GM18507 (cell line): ENCODE data around the gene FGD1.

Experiments used
- DNase-seq: peaks from one replicate; pipeline ENCODE4 v3.0.0; 2011; ENCODE audit warnings: low read depth; ENCODE audit not compliant: insufficient read length; ENCODE audit errors: extremely low spot score
- FAIRE-seq: peaks from 2 replicates; lab custom pipeline; 2011; peaks lifted over from hg19 to GRCh38; lab: Jason Lieb, UNC

FGD1 gene

DNA sequence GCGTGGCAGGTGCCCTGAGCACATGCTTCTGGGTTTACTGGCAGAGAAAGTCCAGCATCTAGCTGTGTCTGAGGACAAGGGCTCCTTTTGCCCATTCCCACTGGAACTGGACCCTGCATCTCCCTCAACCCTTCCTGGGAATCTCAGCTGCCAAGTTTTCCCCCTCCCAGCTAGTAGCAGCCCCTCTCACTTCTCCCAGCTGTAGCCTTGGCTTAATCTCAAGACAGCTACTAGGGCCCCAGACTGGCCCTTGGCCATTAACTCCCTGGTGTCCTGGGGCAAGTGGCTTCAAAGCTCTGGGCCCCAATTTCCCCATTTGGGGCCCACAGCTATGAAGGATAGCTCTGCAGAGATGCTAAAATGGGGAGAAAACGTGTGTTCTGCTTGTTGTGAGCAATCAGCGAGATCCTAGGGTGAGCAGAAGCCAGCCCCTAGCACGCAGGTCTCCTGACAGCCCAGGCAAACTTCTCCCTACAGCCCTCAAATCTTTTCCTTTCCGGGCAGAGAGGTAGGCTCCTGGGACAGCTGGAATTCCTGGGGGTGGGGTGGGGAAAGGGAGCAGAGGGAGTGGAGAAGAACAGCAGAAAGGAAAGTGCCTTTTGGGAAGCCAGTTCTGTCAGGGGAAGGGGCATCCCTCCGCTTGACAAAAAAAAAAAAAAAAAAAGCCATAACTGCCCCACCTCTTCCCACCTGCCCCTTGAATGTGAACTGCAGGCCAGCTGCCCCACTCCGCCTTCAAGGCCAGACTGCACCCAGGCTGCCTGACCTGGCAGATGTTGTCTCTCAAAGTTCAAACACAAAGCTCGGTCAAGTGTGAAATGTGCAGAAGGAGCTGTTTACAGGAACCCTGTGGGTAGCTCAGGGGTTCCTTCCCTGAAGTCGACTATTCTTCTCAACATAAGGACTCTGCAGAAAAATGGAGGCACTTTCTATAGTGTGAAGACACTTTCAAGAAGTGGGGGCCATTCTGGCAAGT lies 16.6 kb downstream of the FGD1 start:
- FAIRE-seq, result peak; percentile 57
- no peak for DNase-seq

DNA sequence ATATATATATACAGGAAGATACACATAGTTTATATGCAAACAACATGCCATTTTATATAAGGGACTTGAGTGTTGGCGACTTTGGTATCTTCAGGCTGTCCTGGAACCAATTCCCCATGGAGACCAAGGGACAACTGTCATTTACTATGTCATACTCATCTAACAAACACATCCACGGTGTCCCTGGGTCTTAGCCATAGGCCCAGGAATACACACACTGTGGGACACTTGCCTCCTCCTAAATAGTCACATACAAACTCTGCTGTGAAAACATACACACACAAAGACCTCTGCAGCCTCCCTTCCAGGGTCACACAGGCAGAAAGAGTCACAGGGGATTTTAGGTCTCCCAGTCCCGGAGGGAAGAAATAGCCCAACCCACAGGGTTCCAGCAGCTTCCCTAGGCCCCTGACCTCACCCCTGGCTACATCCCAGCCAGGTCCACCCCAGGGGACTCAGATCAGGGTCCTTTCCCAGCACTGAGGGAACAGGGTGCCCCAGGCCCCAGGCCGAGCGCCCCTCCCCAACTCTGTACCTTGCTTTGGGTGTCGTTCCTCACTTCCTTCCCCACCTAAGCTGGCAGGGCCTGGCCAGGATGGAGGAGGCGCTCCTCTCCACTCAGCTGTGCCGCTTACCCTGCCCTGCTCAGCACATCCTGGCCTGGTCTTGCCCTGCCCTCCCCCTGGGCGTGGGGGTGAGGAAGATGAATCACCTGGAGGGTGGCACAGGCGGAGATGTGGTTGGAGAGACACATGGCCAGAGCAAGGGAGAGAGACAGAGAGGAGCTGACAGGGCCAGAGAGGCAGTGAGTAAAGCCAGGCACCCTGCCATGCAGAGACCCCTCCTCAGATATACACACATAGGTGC lies 21.8 kb downstream of the FGD1 start:
- DNase-seq, result no peak
- no peak for FAIRE-seq

DNA sequence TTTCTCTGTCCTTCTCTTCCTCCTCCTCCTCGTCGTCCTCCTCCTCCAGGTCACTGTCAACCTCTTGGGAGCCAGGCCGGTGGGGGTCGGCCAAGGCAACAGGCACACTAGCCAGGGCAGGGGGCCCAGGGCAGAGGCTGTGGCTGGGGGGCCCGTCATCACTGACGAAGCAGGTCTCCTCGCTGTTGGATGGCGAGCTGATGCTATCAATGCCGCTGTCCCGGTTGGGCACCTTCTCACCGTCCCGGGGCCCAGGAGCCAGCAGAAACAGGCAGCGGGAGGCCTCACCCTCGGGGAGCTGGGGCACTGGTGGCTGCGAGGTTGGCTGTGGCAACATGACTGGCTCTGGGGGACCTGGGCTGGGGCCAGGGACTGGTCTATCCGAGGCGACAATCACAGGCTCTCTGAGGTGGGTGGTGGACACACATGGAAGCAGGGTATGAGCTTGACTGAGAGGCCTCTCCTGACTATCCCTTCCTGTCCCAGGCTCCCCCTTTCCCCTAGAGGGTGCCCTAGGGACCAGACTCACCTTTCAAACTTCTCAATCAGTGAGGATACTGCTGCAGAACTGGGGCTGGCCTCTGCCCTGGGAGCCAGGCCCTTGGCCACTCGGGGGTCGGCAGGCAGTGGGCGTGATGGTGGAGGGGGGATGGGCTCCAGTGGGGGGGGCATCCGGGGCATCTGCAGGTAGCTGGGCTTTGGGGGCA lies 25.8 kb downstream of the FGD1 start:
- FAIRE-seq, result no peak
- DNase-seq, result no peak

DNA sequence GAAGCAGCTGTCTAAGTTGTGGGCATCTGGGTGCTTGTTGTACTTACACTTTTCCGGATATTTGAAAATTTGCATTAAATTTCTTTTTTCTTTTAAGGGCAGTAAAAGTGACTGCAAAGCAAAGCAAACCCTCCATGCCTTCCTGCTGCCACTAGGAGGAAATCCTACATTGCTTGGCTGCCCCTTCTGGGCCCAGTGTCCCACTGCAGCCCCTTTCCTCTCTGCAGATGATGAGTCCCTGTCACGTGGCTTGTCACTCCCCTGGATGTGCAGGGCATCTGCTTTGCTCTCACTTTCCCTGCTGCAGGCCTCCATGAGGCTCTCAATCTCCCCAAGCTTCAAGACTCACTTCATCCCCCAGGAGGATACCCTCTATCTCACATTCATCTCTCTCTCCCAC lies 43.1 kb downstream of the FGD1 start:
- no peak for FAIRE-seq
- no peak for DNase-seq

DNA sequence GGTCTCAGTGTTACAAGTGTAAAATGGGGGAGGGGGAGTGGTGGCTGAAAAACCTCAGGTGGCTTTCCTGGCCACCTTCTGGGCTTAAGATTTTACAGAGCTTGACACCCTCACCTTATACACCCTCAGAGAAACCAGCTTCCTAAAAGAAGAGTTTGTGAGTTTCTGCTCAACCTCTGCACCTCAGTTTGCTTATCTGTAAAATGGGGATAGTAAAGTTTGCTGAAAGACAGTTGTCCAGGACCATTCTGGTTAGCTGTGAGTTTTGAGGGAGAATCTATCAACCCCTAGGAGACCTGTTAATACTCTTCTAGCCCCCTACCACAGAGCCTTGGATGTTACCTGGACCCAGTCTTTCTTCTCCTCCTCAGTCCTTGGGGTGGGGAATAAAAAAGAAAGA lies 46.1 kb downstream of the FGD1 start:
- FAIRE-seq (no peak), DNase-seq (no peak)

DNA sequence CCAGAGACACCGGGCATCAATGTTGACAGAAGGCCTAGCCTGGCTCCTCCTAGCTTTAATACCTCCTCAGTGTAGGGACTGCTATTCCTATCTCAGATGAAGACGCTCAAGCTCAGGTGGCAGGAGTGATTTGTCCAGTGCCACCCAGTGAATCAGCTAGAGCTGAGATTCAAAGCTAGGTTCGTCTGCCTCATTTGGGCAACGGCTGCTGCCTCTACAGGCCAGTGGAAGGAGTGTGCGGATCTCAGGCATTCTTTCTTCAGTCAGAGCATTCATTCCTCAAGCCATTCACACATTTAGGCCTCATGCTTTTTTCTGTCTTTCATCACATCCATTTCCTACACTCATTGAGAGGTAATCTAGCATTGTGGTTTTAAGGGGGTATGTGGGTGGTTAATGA lies 48.6 kb downstream of the FGD1 start:
- no peak for FAIRE-seq
- no peak for DNase-seq

DNA sequence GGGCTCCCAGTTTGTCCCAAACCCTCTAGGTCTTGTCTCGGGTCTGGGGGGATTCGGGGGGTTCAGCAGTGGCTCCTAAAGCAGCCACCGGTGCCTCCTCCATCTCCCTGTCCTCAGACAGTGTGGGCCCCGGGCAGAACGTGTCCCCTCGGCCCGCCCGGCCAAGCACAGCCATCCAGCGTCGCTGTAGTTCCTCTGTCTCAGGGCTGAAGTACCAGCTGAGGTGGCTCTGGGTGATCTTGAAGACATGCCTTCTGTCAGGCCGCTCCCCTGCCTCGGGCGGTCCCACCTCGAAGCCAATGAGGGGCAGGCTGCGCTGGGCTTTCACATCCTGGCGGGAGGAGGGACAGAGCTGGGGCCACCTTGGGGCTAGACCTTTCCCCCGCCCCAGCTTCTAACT lies 50.0 kb downstream of the FGD1 start:
- FAIRE-seq (no peak), DNase-seq (no peak)

DNA sequence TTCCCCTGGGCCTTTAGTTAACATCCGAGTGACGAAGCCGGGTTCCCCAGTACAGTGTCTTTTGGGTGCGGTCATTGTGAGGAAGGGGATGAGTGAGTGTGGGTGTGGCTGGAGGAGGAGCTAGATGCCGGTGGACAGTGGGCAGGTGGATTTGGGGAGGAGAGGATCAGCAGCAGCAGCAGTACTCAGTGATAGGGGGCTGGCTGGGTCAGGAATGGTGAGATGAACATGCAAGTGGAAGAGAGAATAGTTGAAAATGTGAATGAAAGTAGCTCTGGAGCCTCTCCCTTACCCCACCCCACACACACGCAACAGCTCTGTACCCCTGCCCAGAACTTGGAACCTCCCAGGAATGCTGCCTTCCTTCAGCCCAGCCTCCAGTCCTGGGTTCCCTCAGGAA lies 51.3 kb downstream of the FGD1 start:
- DNase-seq, result no peak
- no peak for FAIRE-seq

DNA sequence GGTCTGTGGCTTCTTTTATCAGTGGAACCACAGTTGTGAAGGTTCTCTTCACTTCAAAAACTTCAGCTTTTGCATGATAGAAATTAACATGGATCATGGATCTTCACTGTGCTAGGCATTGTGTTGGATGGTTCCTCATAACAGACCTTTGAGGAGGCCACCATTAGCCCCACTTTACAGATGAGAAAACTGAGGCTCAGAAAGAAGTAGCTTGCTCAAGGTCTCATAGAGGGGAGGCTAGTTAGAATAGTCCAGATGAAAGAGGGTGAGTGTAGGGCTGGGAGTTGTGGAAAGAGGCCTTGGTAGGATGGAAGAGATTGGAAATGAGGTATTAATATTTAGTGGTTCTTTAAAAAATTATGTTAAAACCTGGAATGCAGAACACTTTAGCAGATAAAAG lies 53.2 kb downstream of the FGD1 start:
- DNase-seq (no peak), FAIRE-seq (no peak)

DNA sequence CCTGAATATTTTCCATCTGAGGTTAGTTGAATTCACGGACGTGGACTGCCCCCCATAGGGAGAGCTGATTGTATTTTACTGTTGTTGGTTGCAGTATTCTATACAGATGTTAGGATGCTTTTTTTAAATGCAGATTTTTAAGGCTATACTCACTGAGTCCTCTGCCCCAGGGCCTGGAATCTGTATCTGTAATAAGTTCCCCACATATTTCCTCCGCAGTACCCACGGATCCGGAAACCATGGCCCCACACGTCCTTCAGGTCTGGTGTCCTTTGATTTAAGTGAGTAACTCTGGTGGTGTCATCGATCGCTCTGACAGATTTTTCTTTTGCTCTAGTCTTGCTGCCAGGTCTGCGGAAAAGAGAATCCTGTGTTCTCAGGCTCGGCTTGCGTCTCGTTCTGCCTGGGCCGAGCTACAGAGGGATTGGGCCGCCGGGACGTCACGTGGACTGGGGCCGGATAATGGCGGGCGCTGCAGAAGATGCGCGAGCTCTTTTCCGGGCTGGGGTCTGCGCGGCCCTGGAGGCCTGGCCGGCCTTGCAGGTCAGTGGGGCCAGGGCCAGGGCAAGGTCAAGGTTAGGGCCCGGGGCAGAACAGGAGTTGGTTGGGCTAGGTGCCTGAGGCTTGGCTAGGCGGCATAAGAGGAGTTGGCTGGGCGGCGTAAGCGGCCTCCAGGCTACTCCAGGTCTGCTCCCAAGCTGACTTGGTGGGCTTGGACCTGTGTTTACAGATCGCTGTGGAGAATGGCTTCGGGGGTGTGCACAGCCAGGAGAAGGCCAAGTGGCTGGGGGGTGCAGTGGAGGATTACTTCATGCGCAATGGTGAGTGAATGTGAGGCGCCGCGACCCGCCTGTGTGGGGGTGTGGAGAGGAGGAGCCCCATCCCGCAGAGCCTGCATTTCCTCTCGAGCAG lies 55.8 kb downstream of the FGD1 start, which contains the start of gene TSR2:
Gene TSR2 (plus strand): TSS at position 445 of the 912 bp plus-strand sequence. CDS start 18 bp downstream, at position 463.
- FAIRE-seq (peak; percentile 99), DNase-seq (peak; percentile 57)

DNA sequence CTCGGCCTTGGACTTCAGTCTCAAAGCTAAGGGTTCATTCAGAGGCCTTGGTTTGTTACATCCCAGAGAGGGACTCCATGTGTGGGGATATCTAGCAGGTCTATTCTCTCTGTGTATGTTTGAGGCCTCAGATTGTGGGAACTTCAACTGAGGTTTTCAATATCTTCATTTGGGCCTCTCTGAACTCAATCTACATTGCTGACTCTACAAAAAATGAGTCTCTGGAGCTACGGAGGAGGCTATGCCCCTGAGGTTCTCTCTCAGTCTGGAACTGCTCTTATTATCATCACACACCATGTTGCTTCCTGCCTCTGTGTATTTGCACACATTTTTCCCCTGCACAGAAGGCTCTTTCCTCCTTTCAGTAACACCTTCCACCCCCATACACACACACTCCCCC lies 60.9 kb downstream of the FGD1 start:
- no peak for DNase-seq
- no peak for FAIRE-seq

DNA sequence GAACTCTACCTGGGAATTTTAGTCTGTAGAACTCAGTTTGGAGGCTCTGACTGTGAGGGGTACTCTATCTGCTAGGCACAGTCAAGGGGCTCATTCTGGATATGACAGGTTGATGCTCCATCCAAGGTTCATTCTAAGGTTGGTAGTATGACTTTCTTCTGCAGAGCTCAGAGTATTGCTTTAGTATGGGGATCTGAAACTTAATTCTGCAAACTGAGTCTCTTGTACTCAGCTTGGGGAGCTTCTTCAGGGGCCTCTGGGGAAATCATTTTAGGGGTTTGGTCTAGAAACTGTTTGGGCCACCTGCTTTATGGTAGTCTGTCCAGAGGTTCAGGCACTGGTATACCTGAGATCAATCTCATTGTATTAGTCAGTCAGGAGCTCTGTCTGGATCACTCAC lies 65.5 kb downstream of the FGD1 start:
- FAIRE-seq (no peak), DNase-seq (no peak)

DNA sequence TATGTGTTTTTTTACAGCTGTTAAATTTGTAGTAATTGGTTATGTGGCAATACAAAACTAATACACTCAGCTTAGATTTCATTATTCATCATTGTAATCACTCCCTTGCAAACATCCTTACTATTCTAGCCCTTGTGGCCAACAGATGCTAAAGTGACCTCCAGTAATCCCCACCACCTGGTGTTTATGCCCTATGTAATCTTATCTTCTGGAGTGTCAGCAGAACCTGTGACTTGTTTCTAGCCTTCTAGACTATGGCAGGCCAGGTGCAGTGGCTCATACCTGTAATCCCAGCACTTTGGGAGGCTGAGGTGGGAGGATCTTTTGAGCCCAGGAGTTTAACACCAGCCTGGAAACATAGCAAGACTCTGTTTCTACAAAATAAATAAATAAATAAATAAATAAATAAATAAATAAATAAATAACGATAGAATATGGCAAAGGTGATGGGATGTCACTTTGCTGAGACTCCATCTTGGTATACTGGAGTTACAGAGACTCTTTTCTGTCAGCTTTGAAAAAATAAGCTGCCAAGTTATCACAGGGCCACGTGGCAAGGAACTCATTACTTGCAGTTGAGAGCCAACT lies 68.1 kb downstream of the FGD1 start:
- FAIRE-seq (no peak), DNase-seq (no peak)

DNA sequence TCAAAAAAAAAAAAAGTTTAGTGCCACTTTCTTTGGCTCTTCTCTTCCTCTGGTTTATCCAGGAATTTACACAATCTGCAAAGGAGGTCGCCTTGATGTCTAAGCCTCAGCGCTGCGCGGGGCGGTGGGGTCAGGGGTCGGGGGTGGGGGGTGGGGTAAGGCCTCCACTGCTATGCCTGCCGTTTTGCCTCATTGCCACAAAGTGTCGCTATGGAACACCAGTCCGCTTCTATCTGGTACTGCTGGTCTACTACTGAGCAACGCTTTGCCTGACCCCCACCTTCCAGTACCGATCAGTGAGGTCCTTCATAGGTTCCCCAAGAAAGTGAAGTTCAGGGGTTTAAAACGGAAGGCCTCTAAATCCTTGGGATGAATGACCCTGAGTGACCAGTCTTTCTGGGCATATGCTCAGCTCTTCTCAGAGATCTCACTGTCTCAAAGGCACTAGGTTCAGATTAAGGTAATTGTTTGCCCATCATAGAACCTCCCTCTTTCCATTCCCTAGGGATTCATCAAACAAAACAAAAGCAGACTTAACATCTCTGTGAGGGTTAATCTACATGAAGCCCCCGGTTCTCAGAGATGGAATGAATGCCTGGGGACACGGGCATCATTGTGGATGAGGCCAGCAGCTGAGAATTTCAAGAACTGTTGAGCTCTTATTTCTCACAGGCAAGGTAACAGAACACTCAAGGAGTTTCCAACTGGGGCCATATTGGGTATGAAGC lies 72.7 kb downstream of the FGD1 start:
- no peak for DNase-seq
- FAIRE-seq, result no peak

DNA sequence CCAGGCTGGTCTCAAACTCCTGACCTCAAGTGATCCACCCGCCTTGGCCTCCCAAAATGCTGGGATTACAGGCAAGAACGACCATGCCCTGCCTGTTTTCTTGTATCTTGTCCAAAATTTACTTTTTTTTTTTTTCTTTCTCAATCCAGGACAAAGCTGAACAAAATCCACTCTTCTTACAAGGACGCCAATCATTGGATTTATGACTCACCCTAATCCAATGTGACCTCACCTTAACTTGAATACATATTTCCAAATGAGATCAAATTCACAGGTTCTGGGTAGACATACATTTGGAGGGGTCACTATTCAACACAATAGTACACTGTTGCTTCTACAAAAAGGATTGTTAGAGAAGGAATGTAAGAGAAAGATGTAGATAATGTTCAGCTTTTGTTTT lies 73.9 kb downstream of the FGD1 start:
- DNase-seq (no peak), FAIRE-seq (no peak)

DNA sequence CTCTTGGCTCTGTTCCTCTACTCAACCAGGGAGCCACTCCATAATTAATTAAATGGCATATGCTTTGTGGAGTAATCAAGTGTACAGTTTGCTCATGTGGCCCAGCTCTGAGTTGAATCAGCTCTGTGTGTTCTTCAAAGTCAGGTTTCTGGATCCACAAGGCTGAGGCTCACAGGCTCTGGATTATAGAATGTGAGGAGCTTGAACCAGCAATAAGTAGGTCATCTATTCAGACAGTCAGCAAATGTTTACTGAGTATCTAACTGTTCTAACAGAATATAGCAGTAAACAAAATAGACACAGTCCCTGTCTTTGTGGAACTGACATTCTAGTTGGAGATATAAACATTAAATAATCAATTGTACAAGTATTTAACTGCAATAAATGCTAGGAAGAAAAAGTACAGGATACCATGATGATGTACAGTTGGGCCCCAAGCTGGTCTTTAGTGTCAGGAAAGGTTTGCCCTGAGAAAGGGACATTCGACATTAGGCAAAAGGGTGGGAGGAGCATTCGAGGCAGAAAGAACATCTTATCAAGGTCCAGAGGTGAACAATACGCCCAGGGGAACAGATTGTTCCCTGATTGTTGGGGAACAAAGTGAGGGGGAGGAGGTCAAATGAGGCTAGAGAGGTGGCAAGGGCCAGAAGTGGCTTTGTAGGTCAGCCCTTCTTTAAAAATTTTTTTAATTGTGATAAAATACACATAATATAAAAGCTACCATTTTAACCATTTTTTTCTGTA lies 76.3 kb downstream of the FGD1 start:
- DNase-seq, result no peak

DNA sequence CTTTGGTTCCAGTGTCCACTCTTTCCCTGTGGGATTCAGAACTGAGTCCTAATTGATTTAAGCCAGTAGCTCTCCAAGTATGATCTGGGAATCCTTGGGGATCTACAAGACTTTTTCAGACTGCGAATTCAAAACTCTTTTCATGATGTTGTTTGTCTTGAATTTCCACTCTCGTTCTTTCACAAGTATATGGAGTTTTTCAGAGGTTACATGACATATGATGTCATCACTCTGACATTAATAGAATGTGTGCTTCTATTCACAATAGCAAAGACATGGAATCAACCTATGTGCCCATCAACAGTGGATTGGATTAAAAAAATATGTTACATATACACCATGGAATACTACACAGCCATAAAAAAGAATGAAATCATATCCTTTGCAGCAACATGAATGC lies 79.1 kb downstream of the FGD1 start:
- no peak for DNase-seq
- no peak for FAIRE-seq

More for the DNA sequence above, 76.3 kb downstream of the FGD1 start:
- no peak for FAIRE-seq
